Ovary (tissue), 9 donors: ENCODE results near the gene STIM1. TPM values are rescaled to one million over a fixed set of nuclear protein-coding genes. Genes with fewer than 3 reads are reported as not detected.

Experiments used
- DNase-seq, 5 donors: peaks; one replicate each; pipeline ENCODE4 v3.0.0-alpha.2; 2019 to 2020
- H3K27ac ChIP-seq, 2 donors: fragments of 200-600 bp; one replicate each; pipeline versions ENCODE4 v1.5.1 to v1.8.0; 2019 to 2022
- H3K27me3 ChIP-seq: fragments of 200-600 bp; one replicate; pipeline ENCODE4 v1.8.0; 2022
- H3K36me3 ChIP-seq: fragments of 200-600 bp; sonication (generic); one replicate; pipeline ENCODE4 v1.5.1; 2019
- H3K4me1 ChIP-seq: one replicate; pipeline ENCODE4 v1.8.1; 2013; ENCODE audit warnings: mild to moderate bottlenecking, moderate library complexity; ENCODE audit not compliant: insufficient read depth
- H3K4me3 ChIP-seq: fragments of 200-600 bp; sonication (generic); one replicate; pipeline ENCODE4 v1.5.1; 2017
- H3K9me3 ChIP-seq, 2 donors: fragments of 200-600 bp in 1 of 2; sonication (generic) in 1 of 2; one replicate each; pipeline versions ENCODE4 v1.5.1 to v1.8.1; 2013 to 2019; ENCODE audit warnings: mild to moderate bottlenecking in 1 of 2, moderate library complexity in 1 of 2
- CTCF ChIP-seq, 3 donors: fragments of 450-650 bp in 2 of 3; fragments of 200-600 bp in 1 of 3; IDR thresholded peaks; one replicate each; pipeline versions ENCODE4 v1.5.1 to v1.8.0; 2016 to 2022; ENCODE audit warnings: antibody characterized with exemption in 3 of 3, mild to moderate bottlenecking in 1 of 3
- EP300 ChIP-seq: sonication (generic); formaldehyde crosslinking; IDR thresholded peaks from one replicate; pipeline ENCODE4 v1.6.1; 2017; ENCODE audit warnings: antibody characterized with exemption
- POLR2A ChIP-seq: fragments of 450-650 bp; IDR thresholded peaks from one replicate; pipeline ENCODE4 v1.6.1; 2017; ENCODE audit warnings: antibody characterized with exemption, mild to moderate bottlenecking, moderate library complexity
- whole genome bisulfite sequencing, 3 donors: extraction: QIAGEN DNeasy Blood & Tissue Kit in 1 of 3; methylation state at CpG; one replicate each; pipeline versions ENCODE4 v1.1.5 to v1.1.7; 2013 to 2017; 5-methylcytosine and 5-hydroxymethylcytosine counted together
- intact Hi-C, 4 donors: fragments of 100-400 bp; cut with DNase I; formaldehyde crosslinking; loops; one replicate each; pipeline versions ENCODE4 v1.11.0 to v1.15.1; 2022 to 2023
- polyA plus RNA-seq, 2 donors: library from polyadenylated mRNA; stranded (reverse); fragments of 200-250 nt in 1 of 2; fragments of 350-450 nt in 1 of 2; fragmentation: Illumina TruSeq in 1 of 2; extraction: RNeasy Lipid Tissue Mini Kit (QIAGEN cat#74804) in 1 of 2; gene quantifications; one replicate each; pipeline ENCODE4 v1.2.3, GENCODE V29; 2013 to 2014
- total RNA-seq, 7 donors: library from RNA; depleted of rRNA in 2 of 7; stranded (reverse); fragments of >200 nt in 2 of 7; fragmentation: NEBNext Ultra II Directional in 3 of 7; extraction: Animal tissue kit (Norgen Biotek cat#: 25700) in 3 of 7; gene quantifications; one replicate each; pipeline versions ENCODE4 v1.1.0 to v1.2.4, GENCODE V29; 2016 to 2023
- donor health status: DM: no; HTN: no; CAD: no; lungs with moderate emphysema.
- donor health status: DM: no; HTN: no; CAD: no.
- donor health status: Bipolar disorder and iron deficiency.
- donor health status: DM: yes; HTN: yes; CAD: no.
- donor health status: DM: no; HTN: no; CAD: no.
- donor health status: DM: yes; HTN: yes; CAD: no.

STIM1 gene
- total and polyA plus RNA-seq, 9 donors: 26.1 to 75.2 (median 58.7) TPM

GRCh38 chr11:3949125-3949524, 93.7 kb downstream of the STIM1 start:
- TF ChIP-seq EP300 (no peak), CTCF (IDR thresholded peaks at IDR 0.05) (no peak), POLR2A (no peak)
- 96 to 99% (median 98%) methylated on average over 2 of the region's 2 CpGs for WGBS, 3 donors
- Histone ChIP-seq H3K9me3 (no peaks in the 10 kb centered on the region), H3K4me3 (no peak overlapping the region), H3K36me3 (no peaks in the 10 kb centered on the region), H3K27me3 (no peaks in the 10 kb centered on the region), H3K27ac (no peak overlapping the region), H3K4me1 (peaks cover 39% of the 10 kb centered on the region)
- no peak for DNase-seq
- intact Hi-C loops: loop anchor here in 1 of 4 donors (10.0 kb wide), 1 partner anchor 94 kb away; the partner anchor contains the start of gene STIM1

DNA sequence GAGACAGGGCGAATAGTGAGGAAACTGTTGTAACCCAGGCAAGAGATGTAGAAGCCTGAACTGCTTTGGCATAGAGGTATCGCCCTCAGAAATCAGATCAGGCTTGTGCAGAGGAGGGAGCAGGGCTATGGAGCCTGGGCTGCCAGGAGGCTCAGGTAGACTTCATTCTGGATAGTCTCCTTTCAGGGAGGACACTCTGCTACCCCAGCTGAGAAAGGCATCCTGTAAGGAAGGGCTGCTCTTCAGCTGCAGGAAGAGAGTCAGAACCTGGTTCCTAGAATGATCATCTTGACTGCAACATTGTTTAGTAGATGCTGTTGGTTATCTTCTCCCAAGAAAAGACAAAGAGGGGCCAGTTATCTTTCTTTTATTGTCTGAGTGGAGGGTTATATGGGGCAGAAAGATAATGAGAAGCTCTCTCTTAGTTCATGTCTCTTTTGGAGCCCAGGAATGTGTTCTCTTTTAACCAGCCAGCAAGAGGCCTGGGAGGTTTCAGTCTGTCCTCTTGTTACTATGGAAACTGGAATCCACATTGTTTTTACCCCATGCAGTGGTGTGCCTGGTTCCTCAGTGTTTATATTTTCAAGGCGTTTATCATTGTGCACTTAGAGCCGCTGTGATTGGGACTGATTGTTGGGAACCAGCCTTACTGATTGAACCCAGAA, 95.7 kb downstream of the STIM1 start:
- no peak for DNase-seq
- Histone ChIP-seq H3K4me3 (no peak overlapping the region), H3K27me3 (no peaks in the 10 kb centered on the region), H3K27ac (peak overlapping the region in 1 of 2 donors; percentile 25), H3K36me3 (no peaks in the 10 kb centered on the region), H3K9me3 (no peaks in the 10 kb centered on the region), H3K4me1 (peaks cover 33% of the 10 kb centered on the region)
- intact Hi-C loops: no loop called here
- TF ChIP-seq CTCF (IDR thresholded peaks at IDR 0.05) (no peak), POLR2A (no peak), EP300 (no peak)
- 45 to 54% (median 53%) methylated on average over 4 of the region's 4 CpGs for WGBS, 3 donors

- H3K27ac ChIP-seq: no peak overlapping the region
- H3K4me3 ChIP-seq: no peak overlapping the region
- intact Hi-C loops: no loop called here
- no peaks in the 10 kb centered on the region for H3K36me3 ChIP-seq
- TF ChIP-seq CTCF (IDR thresholded peaks at IDR 0.05) (no peak), EP300 (no peak), POLR2A (no peak)
- H3K9me3 ChIP-seq: no peaks in the 10 kb centered on the region
- H3K4me1 ChIP-seq: peaks cover 22% of the 10 kb centered on the region
- DNase-seq: no peak
- no peaks in the 10 kb centered on the region for H3K27me3 ChIP-seq
These were observed 97.3 kb downstream of the STIM1 start for GRCh38 chr11:3952715-3953114.

DNA sequence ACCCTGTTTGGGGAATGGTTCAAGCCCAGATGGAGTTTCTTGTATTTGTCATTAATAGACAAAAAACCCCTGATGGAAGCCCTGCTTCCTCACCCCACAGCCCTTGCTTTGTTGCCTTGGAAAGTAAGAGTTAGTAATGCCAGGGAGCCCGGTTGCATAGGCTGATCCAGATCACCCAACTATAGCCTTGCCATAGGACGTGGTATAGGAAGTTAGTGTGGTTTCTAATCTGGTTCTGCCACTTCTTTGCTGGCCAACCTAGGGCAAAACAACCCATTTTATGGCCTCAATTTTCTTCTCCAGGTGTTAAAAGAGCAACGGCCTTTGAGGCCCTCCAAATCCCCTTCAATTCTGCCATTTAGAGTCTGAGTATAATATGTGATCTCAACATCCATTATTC, 97.9 kb downstream of the STIM1 start:
- H3K4me1 ChIP-seq: peaks cover 22% of the 10 kb centered on the region
- intact Hi-C loops: no loop called here
- 91 to 97% (median 97%) methylated on average over 3 of the region's 3 CpGs for WGBS, 3 donors

More for the DNA sequence above, 97.9 kb downstream of the STIM1 start:
- no peak overlapping the region for H3K4me3 ChIP-seq
- no peaks in the 10 kb centered on the region for H3K36me3 ChIP-seq
- no peaks in the 10 kb centered on the region for H3K9me3 ChIP-seq
- H3K27me3 ChIP-seq: no peaks in the 10 kb centered on the region
- no peak overlapping the region for H3K27ac ChIP-seq
- DNase-seq: no peak
- TF ChIP-seq EP300 (no peak), CTCF (IDR thresholded peaks at IDR 0.05) (no peak), POLR2A (no peak)
